Measurements from ENCODE around the gene OPN5.

Gene OPN5

DNA sequence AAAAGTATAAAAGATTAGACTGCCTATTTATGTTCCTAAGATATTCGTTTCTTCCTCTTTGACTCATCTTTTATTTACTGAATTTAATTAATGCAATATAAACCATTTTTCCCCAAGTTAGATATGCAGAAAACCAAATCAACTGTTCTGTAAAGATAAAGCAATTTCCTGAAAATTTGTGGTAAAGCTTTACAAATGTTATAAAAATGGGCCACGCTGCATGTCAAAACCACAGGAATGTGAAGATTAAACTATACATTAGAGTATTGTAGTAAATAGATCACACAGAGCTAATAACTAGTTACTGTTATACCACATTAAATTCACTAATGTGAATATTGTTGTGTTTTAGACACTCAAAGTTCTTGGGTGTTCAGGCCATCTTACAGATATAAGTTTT lies 83.4 kb downstream of the OPN5 start:
- DNase-seq = no peak

DNA sequence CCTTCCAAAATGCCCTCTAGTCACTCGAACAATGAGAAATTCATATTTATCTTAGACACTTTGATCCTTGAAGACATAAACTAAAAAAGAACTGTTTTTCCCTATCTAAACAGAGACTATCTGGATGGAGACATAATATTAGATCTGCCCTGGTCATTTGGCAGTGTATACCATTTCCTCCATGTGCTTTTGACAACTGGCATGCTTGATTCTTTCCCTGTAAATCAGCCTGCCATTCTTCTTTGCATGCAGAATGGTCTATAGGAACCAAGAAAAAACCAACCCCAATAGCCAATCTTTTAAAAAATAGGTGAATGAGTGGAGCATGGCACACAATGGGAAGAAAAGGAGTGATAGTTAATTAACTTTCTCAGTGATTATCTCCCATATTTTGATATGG lies 93.8 kb downstream of the OPN5 start:
- DNase-seq = no peak
